Fibroblast of skin of left biceps (primary cell): ENCODE data around the gene COL16A1.

ENCODE experiments used
- DNase-seq, 2 experiments: peaks; one replicate each; pipeline ENCODE4 v3.0.0-alpha.2; 2013; ENCODE audit warnings: low read depth in 2 of 2

COL16A1 gene

DNA sequence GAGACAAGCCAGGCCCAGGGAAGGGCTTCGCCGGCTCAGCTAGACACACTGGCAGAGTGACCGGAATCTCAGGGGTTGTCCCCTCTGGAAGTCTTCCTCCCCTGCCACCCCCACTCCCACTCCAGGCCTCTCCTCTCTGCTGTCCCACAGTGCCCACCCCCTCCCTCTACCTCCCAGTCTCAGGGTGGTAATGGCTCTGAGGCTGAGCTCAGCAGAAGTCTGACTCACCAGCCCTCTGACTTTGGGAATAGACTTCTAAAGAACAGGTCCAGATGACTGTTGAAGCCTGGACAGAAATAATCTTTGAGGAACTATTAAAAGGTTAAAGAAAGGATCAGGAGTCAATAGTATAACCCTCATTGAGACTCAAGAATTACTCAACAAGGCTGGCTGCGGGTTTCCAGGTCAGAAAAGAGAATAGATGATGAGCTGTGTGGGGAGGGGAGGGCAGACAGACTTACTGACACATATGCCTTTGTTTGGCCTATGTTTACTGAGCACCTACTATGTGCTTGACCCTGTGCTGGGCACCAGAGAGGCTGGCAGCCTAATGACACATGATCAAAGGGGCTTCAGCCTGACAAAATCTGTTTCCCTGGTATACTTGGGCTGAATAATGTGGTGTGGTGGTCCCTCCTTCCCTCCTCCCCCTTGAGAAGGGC lies 78.1 kb downstream of the COL16A1 start:
- no peak for DNase-seq

GRCh38 chr1:31624731-31625514 lies 78.9 kb downstream of the COL16A1 start:
- no peak for DNase-seq

GRCh38 chr1:31624309-31624708 lies 79.5 kb downstream of the COL16A1 start:
- no peak for DNase-seq

GRCh38 chr1:31623365-31623764 lies 80.5 kb downstream of the COL16A1 start:
- DNase-seq = no peak

- DNase-seq = no peak
Observed at GRCh38 chr1:31621847-31622730, 81.7 kb downstream of the COL16A1 start.

DNA sequence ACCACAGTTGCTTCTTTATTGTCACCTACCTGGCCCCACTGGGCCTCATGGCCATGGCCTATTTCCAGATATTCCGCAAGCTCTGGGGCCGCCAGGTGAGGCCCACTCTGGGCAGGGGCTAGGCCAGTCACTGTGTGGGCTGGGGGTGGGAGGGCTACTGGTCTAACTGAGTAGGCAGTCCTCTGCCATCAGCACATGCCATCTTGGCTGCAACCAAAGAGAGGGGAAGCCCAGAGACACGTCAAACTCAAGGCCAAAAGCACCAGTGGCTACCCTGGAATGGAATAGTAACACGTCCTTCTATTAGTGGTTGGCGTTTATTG lies 82.4 kb downstream of the COL16A1 start:
- DNase-seq = no peak

GRCh38 chr1:31620631-31621497 lies 83.0 kb downstream of the COL16A1 start:
- DNase-seq = no peak

DNA sequence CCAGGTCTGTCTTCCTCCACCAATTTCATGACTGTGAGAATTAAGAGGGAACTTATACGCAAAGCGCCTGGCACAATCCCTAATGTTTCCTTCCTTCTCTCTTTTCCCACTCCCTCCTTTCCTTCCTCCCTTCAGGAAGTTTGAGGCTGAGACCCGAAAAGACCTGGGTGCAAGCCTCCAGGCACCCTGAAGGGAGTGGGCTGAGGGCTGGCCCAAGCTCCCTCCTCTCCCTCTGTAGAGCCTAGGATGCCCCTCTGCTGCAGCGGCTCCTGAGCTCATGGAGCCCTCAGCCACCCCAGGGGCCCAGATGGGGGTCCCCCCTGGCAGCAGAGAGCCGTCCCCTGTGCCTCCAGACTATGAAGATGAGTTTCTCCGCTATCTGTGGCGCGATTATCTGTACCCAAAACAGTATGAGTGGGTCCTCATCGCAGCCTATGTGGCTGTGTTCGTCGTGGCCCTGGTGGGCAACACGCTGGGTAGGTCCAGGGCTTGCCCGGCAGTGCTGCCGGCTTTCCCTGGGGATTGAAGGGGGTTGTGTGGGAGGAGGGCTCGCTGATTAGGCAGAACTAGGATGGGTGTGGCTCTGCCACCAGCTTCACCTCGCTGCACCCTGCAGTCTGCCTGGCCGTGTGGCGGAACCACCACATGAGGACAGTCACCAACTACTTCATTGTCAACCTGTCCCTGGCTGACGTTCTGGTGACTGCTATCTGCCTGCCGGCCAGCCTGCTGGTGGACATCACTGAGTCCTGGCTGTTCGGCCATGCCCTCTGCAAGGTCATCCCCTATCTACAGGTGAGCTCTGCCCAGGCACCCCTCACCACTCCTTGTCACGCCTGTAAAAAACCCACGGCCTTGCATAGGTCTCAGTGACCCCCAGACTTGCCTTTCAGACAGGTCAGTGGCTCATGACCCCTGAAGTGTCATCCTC lies 84.6 kb downstream of the COL16A1 start:
- DNase-seq = no peak

GRCh38 chr1:31617916-31618746 lies 85.7 kb downstream of the COL16A1 start:
- no peak for DNase-seq

DNA sequence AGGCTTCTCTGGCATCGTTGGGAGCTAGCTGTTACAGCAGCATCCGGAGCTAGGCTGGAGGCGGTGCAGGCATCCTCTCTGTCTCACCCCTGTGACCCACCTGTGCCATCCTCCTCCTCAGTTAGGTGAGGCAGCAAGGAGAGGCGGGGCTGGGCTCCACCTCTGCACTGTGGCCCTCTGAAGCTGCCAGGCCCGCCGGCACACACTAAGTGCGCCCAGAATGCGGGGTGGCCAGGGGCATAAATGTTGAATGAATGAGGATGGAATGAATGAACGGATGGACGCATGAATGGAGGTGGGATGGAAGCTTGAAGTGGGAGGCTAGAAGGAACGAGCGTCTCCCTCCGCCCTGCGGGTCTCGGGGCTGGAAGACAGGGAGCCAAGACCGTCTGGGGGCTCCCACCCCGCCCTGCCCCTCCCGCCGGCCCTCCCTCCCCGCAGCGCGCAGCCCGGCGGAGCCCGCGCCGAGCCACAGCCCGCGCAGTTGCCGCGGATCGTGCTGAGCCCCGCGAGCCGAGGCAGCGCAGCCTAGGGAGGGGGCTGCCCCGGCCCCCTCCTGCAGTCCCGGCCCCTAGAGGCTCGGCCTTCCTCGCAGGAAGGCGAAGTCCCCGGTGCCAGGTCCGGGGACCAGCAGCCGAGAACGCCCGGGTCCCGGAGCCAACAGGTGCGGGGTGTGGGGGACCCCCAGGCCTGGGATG lies 86.5 kb downstream of the COL16A1 start, which contains the start of gene HCRTR1:
Gene HCRTR1, plus strand, starts transcription at position 472 of the 698 bp plus-strand sequence. CDS start 1,504 bp downstream, outside the sequence.
- DNase-seq = no peak

GRCh38 chr1:31615939-31616338 lies 87.9 kb downstream of the COL16A1 start:
- no peak for DNase-seq

- no peak for DNase-seq
Observed at GRCh38 chr1:31615414-31615813, 88.4 kb downstream of the COL16A1 start.

DNA sequence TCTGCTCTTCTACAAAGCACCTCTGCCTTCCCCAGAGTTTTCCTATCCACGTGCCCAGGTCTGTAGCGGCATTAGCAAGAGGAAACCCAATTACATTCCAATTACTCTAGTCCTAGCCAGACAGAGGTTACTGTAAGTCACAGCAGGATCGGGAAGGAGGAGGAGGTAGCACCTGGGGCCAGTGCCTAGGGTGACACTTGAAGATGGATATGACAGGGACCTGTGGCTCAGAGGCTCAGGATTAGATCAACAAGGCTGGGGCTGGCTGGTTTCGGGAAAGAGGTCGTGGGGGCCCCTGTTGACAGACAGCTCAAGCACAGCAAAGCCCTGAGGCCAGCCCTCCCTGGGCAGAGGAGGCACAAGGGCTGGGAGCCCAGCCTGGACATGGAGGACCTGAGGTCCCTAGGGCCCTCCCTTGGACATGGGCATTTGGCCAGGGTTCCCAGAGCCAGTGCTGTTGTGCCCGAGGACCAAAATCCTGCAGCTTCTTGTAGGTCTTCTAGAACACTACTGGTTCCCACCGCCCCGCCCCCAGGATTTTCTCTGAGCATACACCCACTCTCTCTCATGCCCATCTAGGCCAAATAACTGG lies 89.3 kb downstream of the COL16A1 start:
- DNase-seq = no peak

DNA sequence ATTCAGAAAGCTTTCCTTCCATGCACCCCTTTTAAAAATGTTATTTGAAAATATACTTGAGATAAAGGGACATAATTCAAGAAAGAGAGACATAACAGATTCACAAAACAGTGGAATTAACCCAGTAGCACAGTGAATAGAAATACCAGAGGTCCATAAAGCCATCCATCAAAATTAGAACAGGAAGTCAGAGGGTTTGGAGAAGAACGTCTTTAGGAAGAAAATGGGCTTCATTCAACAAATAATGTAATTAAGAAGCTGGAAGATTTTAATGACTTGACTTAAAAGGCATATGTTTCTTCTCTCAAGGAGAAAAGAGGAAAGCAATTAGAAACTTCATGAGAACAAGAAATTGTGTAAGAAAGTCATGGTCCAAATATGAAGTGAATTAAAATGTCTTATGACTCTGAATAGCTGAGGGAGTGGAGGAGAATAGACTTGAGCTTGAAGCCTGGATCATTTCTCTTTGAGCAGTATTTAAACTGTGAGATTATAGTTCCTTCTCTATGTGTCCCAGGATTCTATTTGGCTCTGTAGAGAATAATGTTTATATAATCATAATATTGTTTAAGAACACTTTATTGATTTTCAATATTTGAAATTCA lies 94.2 kb downstream of the COL16A1 start:
- DNase-seq = no peak

DNA sequence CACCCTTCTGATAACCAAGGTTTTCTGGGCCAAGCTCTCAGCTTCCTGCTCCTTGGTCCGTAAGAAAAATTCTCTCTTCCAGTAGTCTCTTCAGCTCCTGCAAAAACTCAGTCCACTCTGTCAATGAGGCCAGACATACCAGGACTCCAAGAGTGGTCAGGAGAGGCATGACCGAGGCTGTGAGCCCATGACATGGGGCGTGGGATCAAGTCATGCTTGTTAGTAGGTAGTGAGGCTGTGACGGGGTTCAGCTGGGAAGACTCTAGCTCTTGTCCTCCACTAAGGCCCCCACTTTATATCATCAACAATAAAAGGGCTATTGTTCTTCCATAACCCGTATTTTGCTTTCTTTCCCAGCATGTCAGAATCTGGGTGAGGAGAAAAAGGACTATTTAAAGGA lies 96.5 kb downstream of the COL16A1 start:
- no peak for DNase-seq

GRCh38 chr1:31605908-31606427 lies 97.8 kb downstream of the COL16A1 start:
- DNase-seq = no peak
